Ureter (tissue), 1 donor: ENCODE measurements around the gene ARHGAP44. TPM values are rescaled to one million over a fixed set of nuclear protein-coding genes. Genes with fewer than 3 reads are reported as not detected.
"Not testable (repeated sequence)": the region's sequence is repeated elsewhere in the genome, so short reads cannot be mapped to it uniquely, and the experiment has no call there.

ENCODE experiments used
- DNase-seq: peaks from one replicate; pipeline ENCODE4 v3.0.0-alpha.2; 2020; ENCODE audit warnings: low spot score
- total RNA-seq: library from RNA; stranded (reverse); gene quantifications from one replicate; pipeline ENCODE4 v1.2.4, GENCODE V29; 2023
- donor health status: DM: yes; HTN: yes; CAD: no.

ARHGAP44 gene
- total RNA-seq, 1 donor from 2014 or later, result 8.8 TPM

- DNase-seq, result no peak
Observed at GRCh38 chr17:12963505-12963904, 174.2 kb downstream of the ARHGAP44 start.

- no peak for DNase-seq
Observed at GRCh38 chr17:12964162-12964561, 174.9 kb downstream of the ARHGAP44 start.

GRCh38 chr17:12964840-12965239 lies 175.5 kb downstream of the ARHGAP44 start:
- no peak for DNase-seq

GRCh38 chr17:12965988-12966387 lies 176.7 kb downstream of the ARHGAP44 start:
- no peak for DNase-seq

GRCh38 chr17:12966413-12966812 lies 177.1 kb downstream of the ARHGAP44 start:
- no peak for DNase-seq

GRCh38 chr17:12967962-12968361 lies 178.7 kb downstream of the ARHGAP44 start:
- no peak for DNase-seq

- no peak for DNase-seq
Observed at GRCh38 chr17:12973496-12974004, 184.3 kb downstream of the ARHGAP44 start.

- no peak for DNase-seq
Observed at GRCh38 chr17:12974005-12974531, 184.8 kb downstream of the ARHGAP44 start.

GRCh38 chr17:12977008-12977751 lies 187.9 kb downstream of the ARHGAP44 start:
- DNase-seq, result no peak

- DNase-seq, result not testable (repeated sequence)
Observed at GRCh38 chr17:12978787-12979186, 189.5 kb downstream of the ARHGAP44 start.

- DNase-seq, result no peak
Observed at GRCh38 chr17:12979246-12979645, 189.9 kb downstream of the ARHGAP44 start.

GRCh38 chr17:12979826-12980500 lies 190.7 kb downstream of the ARHGAP44 start:
- DNase-seq, result no peak

- no peak for DNase-seq
Observed at GRCh38 chr17:12982224-12982623, 192.9 kb downstream of the ARHGAP44 start.

GRCh38 chr17:12983991-12984884 lies 194.9 kb downstream of the ARHGAP44 start:
- DNase-seq, result no peak

- DNase-seq, result no peak
Observed at GRCh38 chr17:12985431-12986293, 196.4 kb downstream of the ARHGAP44 start.

- no peak for DNase-seq
Observed at GRCh38 chr17:12987120-12987519, 197.8 kb downstream of the ARHGAP44 start.

GRCh38 chr17:12990041-12990808 lies 200.9 kb downstream of the ARHGAP44 start:
- DNase-seq, result no peak

GRCh38 chr17:12990926-12991325 lies 201.6 kb downstream of the ARHGAP44 start:
- DNase-seq, result no peak

- no peak for DNase-seq
Observed at GRCh38 chr17:12992676-12993075, 203.4 kb downstream of the ARHGAP44 start.

- no peak for DNase-seq
Observed at GRCh38 chr17:12993631-12994030, 204.3 kb downstream of the ARHGAP44 start.
